Measurements from ENCODE around the gene C1R.

GRCh38 chr12:7075939-7076338 lies 16.3 kb downstream of the C1R start:
- TF ChIP-seq EZH2phosphoT487 (IDR thresholded peaks at IDR 0.05) (no peak), CTCF (IDR thresholded peaks at IDR 0.05) (no peak)

All from neural progenitor cell (in vitro differentiated cells).